K562 (cell line): ENCODE measurements around the gene DCLK2. TPM values are rescaled to one million over a fixed set of nuclear protein-coding genes. Genes with fewer than 3 reads are reported as not detected.

Source experiments
- AFF1 ChIP-seq, 2 experiments: fragments of 450-650 bp; IDR thresholded peaks; 2 replicates each; pipeline ENCODE4 v1.6.1; 2018; ENCODE audit warnings: mild to moderate bottlenecking in 2 of 2, low read depth in 1 of 2; ENCODE audit not compliant: partially characterized antibody in 2 of 2
- AFF4 ChIP-seq: sonication (generic); formaldehyde crosslinking; IDR thresholded peaks from 2 replicates; pipeline ENCODE4 v1.8.0; 2023; ENCODE audit warnings: mild to moderate bottlenecking, missing genetic modification reagents
- CC2D1A ChIP-seq: fragments of 450-650 bp; IDR thresholded peaks from 2 replicates; pipeline ENCODE4 v1.6.1; 2017; ENCODE audit warnings: mild to moderate bottlenecking
- HMG20B ChIP-seq: fragments of 250-450 bp; sonication (Bioruptor Pico); IDR thresholded peaks from 2 replicates; pipeline ENCODE4 v1.5.0; 2021; ENCODE audit warnings: mild to moderate bottlenecking
- HNRNPL ChIP-seq: fragments of 200-400 bp; formaldehyde crosslinking; IDR thresholded peaks from 2 replicates; pipeline ENCODE4 v1.6.1; 2017; ENCODE audit warnings: low read depth, mild to moderate bottlenecking, low read length
- MCM2 ChIP-seq: fragments of 450-650 bp; IDR thresholded peaks from 2 replicates; pipeline ENCODE4 v1.6.1; 2017; ENCODE audit warnings: low read depth, mild to moderate bottlenecking
- NR0B1 ChIP-seq: fragments of 450-650 bp; IDR thresholded peaks from one replicate; pipeline ENCODE4 v1.6.1; 2018; ENCODE audit warnings: mild to moderate bottlenecking, moderate library complexity; ENCODE audit not compliant: partially characterized antibody
- RREB1 ChIP-seq: fragments of 250-450 bp; sonication (Bioruptor Pico); IDR thresholded peaks from 2 replicates; pipeline ENCODE4 v1.4.0; 2020
- SNRNP70 ChIP-seq: fragments of 200-400 bp; formaldehyde crosslinking; optimal IDR thresholded peaks from 2 replicates; pipeline ENCODE3; 2017; ENCODE audit warnings: low read depth, low read length
- SP1 ChIP-seq: sonication (generic); formaldehyde crosslinking; IDR thresholded peaks from 2 replicates; pipeline ENCODE4 v1.8.1; 2022; ENCODE audit warnings: mild to moderate bottlenecking, missing genetic modification reagents
- THRAP3 ChIP-seq: fragments of 450-650 bp; IDR thresholded peaks from 2 replicates; pipeline ENCODE4 v1.6.1; 2016; ENCODE audit warnings: mild to moderate bottlenecking, inconsistent platforms, borderline replicate concordance
- ZNF347 ChIP-seq: fragments of 450-650 bp; formaldehyde crosslinking; IDR thresholded peaks from 2 replicates; pipeline ENCODE4 v1.4.0; 2020; ENCODE audit warnings: low read depth, mild to moderate bottlenecking, moderate library complexity
- ZSCAN29 ChIP-seq: fragments of 450-650 bp; IDR thresholded peaks from 2 replicates; pipeline ENCODE4 v1.6.1; 2017
- polyA plus RNA-seq, 8 experiments: library from polyadenylated mRNA; depleted of rRNA in 4 of 8; stranded (reverse) in 5 of 8; unstranded in 3 of 8; fragments of >200 nt; fragmentation: Nextera tagmentation in 2 of 8; fragmentation: Illumina TruSeq in 1 of 8; extraction: Ambion mirVana in 2 of 8; extraction: Trizol in 1 of 8; gene quantifications; 2 replicates each; pipeline versions ENCODE4 v1.2.1 to v1.2.3, GENCODE V29; 2011 to 2014; ENCODE audit warnings: inconsistent platforms in 1 of 8, missing spikeins in 1 of 8
- total RNA-seq, 7 experiments: library from RNA; depleted of rRNA in 6 of 7; stranded (reverse); fragments of >200 nt in 6 of 7; fragmentation: Illumina TruSeq in 2 of 7; extraction: Trizol in 2 of 7; gene quantifications; 2 replicates each; pipeline versions ENCODE4 v1.2.1 to v1.2.3, GENCODE V29; 2011 to 2021; ENCODE audit warnings: low replicate concordance in 1 of 7

Gene DCLK2
- total and polyA plus RNA-seq, 9 of the 15 experiments (the other 6 are each of a cell fraction or from before 2014, with no cell fraction given), result not detected

GRCh38 chr4:150164956-150165629, 86.8 kb downstream of the DCLK2 start (continued):
- no peak for TF ChIP-seq AFF4 (CRISPR knock-in tag)
- no peak for TF ChIP-seq MCM2
- no peak for TF ChIP-seq CC2D1A
- no peak for TF ChIP-seq SNRNP70
- TF ChIP-seq RREB1 (CRISPR knock-in tag), result no peak
- TF ChIP-seq ZNF347 (CRISPR knock-in tag), result no peak
- TF ChIP-seq ZSCAN29, result no peak
- TF ChIP-seq HNRNPL, result no peak
- TF ChIP-seq THRAP3, result no peak
- no peak for TF ChIP-seq AFF1 (IDR thresholded peaks at IDR 0.05; ENCODE audit: low read depth in 1 of 2, partially characterized antibody in 2 of 2)
- no peak for TF ChIP-seq SP1 (CRISPR knock-in tag)
- TF ChIP-seq HMG20B (CRISPR knock-in tag), result no peak
- TF ChIP-seq NR0B1, result no peak
